Activated CD4-positive, CD25-positive, alpha-beta regulatory T cell treated with anti-CD3 and anti-CD28 coated beads, Interleukin-2, amount 50 U/mL, for 72 hours (primary cell): ENCODE results near the gene MYO1B.

Experiments
- DNase-seq: peaks from one replicate; pipeline ENCODE4 v3.0.0; 2021

MYO1B gene

DNA sequence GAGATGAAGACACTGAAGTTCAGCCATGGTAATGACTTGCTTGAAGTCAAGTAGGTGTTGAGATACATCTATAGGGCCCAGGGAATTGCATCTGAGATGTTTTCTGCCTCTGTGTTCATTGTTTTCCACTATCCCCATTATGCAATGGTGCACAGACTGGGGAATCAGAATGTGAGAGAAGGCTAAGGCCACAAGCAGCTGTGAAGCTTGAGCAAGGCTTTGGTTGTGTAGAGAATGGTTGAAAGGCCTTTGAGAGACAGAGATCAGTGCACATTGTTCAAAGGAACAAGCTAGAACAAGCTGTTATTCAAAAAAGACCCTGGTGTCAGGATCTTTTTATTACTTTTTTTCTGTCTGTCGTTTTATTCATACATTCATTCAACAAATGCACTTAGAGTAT is 82.3 kb downstream of the MYO1B start:
- DNase-seq = no peak

DNA sequence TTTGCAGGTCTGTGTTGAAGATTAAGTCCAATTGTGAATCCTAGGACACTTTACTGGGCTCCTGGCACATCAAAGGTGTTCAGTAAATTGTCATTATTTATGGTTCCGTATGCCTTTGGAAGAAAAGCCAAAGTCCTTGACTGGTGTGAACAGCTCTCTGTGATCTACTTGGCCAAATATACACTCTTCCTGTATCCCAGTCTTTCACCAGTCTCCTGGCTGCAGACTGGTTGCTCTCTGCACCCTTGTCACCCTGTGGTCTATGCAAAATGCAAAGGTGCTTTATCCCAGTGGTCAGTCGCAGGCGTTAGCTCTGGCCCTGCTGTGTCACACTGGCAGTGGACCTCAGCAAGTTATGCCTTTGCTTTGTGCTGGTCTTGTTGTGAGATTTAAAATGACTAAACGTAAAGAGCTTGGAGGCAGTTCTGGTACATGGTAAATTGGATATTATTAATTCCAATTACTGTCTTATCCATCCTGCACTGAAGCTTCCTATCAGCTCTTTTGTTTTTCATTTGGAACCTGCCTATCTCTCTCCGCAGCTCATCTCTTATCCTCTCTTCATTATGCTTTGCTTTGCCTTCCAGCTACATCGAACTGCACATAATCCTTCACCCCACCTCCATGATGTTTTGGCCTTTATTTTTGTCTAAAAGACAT is 83.1 kb downstream of the MYO1B start:
- no peak for DNase-seq

DNA sequence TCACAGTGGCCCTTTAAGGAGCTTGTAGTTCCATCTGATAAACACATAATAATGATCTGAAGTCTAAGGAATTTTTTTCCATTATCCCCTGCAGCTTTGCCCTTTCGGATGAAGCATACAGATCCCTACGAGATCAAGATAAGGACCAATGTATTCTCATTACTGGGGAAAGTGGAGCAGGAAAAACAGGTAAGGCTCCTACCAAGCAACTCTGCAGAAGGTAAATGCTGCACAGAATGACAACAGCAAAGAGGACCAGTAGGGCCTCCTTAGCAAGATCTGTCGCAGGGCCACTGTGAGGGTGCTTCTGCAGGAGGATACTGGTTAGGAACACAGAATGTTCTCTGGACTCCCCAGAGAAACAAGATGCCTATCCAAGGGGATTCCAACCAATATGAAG is 84.6 kb downstream of the MYO1B start:
- no peak for DNase-seq

DNA sequence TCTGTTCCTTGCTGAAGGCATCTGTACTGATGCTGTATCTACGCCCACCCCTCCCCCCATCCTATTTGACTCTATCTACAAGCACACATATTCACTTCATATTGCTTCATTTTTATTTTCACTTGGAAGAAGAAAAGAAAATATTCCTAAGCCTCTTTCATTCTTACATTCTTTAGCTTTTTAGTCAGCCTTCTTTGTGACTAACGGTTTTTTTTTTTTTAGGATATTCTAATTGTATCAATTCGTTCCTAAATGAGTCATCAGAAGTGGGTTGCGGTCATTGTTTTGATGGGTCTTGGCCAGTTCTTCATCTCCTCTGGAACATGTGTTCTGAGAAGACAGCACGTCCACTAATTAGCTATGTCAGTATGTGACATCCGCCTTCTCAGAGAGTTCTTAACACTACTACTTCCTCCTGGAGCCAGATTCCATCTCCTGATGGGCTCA is 88.7 kb downstream of the MYO1B start:
- no peak for DNase-seq

DNA sequence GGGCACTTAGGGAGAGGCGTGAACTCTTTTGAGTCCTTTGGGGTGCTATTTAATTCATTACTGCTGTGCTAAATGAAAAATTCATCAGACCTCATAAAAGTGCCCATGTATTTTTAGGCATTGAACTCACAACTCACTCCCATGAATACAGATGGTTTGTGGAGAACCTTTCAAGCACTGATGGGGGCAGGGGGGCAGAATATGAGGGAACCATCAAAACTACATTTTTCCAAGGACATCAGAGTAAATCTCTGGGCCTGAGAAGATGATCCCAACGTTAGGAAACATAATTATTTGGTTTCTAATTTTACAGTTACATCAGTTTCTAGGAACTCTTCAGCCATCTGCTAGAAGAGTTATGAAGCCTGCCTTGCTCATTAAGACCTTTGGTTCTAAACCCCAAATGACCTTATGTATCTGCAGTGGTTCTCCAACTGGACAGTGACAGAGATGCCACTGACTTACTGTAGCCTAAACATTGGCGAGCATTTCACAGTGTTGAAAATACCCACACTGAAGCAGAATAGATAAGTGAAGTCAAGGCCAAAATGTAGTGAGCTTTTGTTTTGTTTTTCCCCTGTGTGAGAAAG is 90.8 kb downstream of the MYO1B start:
- no peak for DNase-seq

DNA sequence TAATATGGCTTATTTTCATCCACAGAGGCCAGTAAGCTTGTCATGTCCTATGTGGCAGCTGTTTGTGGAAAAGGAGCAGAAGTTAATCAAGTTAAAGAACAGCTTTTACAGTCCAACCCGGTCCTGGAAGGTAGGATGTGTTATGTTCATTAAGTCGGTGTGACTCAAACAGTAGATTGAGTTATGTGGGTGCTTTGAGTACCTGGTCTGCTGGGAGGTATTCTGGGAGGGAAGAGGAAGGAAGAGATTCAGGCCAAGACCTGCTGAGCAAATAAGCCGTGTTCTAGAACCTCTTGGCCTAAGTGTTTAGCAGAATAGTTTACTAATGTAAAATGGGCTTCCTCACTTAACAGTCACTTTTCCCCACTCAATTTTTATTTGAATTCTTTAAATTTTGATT is 96.2 kb downstream of the MYO1B start:
- DNase-seq = no peak

DNA sequence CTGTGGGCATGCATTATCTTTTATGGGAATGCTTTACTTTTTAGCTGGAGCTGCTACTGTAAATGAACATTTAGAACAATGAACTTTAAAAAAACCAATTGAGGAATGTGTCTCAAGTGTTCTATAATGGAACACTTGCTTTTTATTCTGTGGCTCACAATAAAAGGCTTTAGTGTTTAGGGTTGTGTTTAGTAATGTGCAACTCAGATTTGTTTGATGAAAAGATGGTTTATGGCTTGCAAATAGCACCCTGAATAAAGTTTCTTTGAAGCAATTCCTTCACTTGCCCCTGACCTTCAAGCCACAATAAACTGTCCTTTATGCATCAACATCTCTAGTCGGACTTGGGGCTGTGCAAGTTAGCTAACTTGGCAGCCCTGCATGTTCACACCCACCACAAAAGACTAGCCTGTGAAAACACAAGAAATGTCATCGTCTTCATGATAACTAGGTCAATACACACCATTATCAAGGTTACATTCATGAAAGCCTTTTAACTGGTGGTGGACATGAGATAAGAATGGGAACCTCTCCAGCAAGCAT is 98.7 kb downstream of the MYO1B start:
- DNase-seq = no peak

DNA sequence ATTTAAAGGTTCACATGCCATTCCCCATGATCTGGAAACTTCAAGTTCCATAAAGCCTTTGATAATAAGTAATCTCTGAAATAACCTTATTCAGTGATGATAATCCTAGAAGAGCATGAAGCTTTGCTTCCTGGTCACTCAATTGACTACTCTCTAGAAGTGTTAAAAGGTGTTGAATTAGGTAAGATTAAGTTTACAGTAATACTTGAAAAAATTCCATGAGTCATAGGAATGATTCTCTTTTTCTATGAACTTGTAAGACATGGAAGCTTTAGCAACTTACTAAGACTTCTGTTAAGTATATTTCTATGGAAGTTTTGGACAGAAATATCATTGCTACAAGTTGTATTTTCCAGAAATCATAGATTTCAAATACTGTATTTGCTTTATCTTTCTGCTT is 100.6 kb downstream of the MYO1B start:
- no peak for DNase-seq

DNA sequence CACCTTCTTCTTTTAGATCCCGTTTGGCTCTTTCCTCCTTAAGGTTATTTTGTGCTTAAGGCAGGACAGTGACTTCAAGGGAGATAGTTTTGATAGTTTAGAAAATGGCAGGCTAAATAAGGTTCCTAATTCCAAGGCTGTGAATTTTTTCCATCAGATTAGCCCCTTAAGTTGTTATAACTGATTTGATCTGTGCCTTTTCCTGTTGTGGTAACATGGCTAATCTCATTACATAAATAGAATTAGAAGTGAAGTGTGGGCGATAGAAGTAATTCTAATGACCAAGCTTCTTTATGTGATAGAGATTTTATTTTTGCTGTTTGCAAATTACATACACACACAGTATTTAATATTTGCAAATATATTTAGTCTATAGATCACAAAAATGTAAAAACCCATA is 102.0 kb downstream of the MYO1B start:
- DNase-seq = no peak

DNA sequence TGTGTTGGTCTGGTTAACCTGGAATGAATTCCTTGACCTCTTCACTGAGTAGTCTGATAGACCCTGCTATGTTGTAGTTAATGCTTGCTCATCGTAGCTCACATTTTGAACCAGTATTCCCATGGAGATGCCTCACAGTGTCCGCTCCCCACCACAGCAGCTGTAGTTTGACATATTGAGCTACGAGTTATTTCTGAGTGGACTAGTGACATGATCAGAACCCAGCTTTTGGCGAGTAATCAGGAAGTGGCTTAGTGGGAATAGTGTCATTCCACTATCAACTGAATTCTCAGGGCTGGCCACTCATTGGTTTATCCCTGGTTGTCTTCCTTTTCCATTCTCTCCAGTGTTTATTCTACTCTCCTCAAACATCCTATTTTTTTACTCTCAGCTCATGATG is 102.7 kb downstream of the MYO1B start:
- DNase-seq = no peak

DNA sequence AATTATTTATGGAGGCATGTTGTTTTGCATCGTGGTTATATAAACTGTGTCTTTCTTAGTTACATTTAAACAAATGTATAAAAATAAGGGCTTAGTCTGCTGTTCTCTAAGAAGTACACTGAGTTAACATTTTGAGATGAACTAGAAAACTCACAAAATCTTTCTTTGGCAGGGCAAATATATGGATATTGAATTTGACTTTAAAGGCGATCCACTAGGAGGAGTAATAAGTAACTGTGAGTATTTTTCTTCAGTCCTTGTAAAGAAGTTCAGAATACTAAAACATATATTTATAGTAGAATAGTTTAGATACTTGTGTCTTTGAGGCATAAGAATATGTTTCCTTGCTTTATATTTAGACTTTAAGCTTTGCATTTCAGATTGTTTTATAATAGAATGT is 104.8 kb downstream of the MYO1B start:
- DNase-seq = no peak

DNA sequence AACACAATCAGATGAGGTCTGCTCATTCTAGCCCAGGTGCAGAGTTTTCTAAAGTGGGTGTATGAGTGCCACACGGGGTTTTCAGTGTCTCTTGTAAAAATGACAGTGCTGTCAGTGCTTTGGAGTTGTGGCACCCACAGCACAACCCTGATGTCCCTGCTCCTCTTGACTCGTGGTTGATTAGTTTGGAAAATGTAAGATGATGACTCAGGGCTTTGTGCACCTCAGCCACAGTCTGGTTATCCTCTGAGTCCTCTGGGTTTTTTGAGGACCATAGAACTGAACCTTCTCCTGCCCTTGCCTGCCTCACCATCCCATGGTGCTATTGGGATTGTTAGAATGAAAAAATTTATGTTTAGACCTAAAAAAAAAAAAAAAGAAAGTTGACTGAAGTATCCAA is 105.6 kb downstream of the MYO1B start:
- DNase-seq = no peak

DNA sequence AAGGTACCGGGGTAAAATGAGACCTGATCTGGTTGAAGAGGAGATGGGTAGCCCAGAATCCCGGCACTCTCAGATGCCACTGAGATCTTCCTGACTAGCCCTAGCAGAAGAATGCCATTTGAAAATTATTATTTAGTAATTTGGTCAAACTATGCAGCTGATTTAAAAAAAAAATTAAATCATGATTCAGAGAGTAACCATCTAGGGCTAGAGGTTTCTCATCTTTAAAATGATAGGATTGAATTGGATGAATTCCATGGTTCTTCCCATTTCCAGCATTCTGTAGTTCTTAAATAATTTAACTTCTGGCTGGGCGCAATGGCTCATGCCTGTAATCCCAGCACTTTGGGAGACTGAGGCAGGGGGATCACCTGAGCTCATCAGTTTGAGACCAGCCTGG is 106.1 kb downstream of the MYO1B start:
- no peak for DNase-seq

DNA sequence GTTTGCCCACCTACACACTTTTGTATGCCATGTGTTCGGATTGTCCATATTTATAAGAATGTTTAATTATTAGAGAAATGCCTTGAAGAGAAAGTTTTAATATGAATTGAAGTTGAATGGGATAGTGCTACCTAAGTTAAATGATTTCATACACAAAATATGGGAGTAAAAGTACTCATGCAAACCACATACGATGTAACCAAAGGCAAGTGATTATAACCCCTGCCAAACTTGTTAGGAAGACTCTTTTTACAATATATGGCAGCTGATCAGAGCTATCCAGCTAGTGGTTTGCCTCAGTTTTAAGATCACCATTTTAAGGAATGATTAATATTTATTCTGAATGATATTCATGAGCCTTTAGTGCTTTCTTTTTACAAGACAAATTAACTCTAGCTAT is 106.7 kb downstream of the MYO1B start:
- DNase-seq = no peak

DNA sequence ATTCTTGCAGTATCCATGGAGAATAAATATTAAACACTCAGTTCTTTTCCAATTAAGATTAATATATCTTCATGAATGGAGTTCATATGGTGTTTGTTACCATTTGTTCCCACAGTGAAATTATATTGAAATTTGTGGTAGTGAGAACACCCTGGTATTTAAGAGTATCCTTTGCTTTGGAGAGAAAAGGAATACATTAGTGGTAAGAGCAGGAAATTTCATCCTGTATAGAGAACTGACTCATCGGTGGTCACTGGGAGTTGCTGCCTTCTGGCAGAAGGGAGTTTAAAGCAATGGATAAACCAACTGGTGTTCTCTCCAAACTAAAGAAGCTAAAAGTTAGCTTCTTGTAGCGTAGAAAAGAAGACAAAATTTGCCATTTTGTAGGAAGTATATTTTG is 107.3 kb downstream of the MYO1B start:
- DNase-seq = no peak

DNA sequence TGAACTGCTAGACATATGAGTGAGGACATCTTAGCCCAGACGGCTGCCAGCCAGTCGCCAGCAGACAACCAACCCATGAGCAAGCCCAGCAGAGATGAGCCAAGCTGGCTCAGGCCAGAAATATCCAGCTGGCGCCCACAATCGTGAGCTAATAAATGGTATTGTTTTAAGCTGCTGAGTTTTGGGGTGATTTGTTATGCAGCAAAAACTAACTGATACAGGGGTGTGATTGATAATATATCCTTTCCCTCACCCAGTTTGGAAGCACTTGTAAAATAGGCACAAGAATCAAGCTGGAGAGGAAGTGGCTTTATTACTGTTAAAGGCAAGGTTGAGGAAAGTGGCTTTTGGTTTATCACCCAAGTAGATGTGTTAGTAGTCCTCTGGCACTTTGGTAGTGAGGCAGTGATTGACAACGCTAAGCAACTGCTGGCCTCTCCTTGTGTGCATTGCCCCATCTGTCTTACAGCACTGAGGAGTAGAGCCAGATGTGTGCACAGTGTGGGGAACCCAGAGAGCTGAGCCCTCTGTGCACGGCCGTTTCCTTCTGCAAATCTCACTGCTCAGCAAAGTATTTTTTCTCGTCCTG is 110.1 kb downstream of the MYO1B start:
- no peak for DNase-seq

DNA sequence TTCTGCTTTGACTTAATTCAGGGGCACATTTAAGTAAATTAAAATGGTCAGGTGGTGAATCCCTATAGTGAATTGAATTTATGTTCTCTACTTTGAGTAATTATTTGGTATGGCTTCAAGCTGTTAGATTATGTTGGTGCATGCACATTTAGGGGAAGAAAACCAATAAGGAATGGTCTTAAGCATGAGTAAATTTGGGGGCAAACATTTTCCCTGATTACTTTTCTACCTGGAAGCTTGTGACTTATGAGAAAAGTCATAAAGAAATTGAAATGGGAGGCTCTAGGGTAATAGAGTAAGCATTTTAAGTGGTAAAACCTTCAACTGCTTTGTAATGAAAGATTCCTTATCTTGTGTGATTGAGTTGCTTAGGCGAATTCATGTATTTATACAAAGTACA is 112.5 kb downstream of the MYO1B start:
- no peak for DNase-seq

DNA sequence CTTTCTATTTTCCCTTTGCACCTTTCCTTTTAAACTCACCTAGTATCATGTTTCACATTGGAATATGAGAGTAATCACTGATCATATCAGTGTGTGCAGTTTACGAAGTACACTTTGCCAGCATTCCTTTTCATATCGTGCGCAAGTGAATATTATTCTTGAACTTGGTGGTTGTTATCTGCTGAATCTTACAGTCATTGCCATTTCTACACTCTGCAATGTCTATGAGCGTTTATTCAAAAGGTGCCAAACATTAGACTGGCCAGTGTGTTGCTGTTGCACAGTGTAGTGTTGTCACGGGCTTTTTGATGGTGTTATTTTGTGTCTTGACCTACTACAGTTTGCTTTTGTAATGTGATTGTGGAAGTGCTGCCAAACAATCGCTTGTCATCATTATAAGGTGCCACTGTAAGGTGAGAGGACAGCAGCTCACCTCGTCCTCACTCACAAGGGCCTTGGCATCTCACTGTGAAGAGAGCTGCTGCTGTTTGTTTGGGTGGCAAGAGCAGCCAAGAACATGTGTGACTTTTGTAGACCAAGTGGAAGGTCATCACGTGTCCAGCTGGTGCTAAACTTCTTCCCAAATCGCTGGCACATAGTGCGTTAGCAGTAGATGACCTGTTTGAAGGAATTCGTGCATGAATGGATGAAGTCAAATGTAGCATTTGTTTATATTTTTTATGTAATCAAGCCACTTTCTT is 113.3 kb downstream of the MYO1B start:
- DNase-seq = no peak

DNA sequence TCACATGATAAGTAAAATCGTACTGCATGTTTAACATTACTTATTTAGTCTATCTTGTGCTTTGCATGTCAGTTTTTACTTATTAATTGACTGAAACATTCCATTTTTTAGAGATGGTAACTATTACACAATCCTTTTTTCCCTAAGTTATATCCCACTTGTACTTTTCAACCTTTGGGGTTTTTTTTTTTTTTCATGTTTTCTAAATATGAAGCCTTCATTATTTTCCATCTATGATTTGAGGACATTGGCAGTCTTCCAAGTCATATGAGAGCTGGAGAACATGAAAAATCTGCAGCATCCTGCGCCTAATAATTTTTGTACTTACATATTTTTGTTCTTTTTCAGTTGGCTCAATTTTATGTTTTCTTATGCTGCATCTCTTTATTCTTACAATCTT is 113.9 kb downstream of the MYO1B start:
- DNase-seq = no peak

DNA sequence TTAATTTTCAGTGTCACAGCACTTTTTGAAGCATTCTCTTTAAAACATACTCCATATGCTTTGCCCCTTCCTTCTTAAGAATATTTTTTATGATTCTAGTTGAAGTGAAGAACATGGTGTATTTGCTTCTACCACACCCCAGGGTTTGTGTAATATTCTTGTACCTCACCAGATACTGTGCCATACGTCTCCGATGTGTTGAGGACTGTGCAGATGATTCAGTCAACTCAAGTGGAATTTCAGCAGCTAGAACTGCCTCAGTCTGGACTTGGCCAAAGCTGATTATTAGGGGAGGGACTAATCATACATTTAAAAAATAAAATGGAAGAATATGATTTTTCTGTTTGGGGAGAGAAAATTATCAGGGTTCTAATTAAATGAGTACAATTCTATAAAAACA is 115.7 kb downstream of the MYO1B start:
- DNase-seq = no peak

DNA sequence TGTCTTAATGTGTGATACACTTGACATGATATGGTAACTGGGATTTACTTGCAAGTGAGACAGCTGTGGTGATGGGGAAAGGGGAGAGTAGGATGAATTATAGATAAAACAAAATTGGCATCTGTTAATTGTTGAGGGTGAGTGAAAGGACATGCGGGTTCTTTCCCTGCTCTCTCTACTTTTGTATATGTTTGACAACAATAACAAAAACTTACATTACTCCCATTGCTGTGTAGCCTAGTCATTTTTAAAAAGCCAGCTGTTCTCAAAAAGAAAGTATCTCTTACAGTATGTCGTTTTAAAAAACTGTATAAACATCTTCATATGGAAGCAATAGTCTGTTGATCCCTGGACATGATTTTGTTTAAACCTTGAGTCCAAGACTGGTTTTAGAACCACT is 117.6 kb downstream of the MYO1B start:
- no peak for DNase-seq

DNA sequence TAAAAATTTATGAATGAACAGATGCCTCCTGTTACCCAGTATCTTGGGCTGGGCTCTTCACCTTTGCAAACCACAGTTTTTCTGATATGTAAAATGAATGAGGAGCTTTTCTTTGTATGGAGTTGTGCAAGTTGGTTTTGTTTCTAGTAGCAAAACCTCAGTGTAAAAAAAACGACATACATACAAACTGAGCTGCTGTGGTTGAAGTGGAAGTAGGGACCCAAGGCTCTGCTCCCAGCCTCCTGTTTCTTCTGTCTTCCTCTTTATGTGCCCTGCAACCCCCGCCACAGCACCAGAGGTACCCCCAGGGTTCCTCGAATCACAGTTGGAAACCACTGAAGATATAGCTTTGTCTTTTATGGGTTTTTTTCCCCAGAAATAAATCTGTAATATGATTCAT is 118.1 kb downstream of the MYO1B start:
- DNase-seq = no peak

DNA sequence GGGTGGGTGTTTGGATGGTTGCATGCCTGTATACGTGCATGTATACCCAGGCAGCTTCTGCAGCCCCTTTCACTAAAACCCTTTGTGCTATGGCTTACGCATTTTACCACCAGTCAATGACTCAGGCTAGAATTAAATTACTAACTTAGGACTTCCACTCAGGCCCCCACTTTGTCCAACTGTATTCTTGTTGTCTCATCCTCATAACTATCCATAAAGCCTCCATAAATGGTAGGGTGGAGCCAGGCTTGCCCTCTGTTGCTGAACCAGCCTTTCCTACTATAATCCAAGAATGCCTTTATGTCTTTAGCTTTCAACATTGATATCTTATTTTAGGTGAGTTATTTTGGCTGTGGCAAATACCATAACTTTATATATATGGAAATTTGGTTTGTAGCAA is 119.9 kb downstream of the MYO1B start:
- no peak for DNase-seq

DNA sequence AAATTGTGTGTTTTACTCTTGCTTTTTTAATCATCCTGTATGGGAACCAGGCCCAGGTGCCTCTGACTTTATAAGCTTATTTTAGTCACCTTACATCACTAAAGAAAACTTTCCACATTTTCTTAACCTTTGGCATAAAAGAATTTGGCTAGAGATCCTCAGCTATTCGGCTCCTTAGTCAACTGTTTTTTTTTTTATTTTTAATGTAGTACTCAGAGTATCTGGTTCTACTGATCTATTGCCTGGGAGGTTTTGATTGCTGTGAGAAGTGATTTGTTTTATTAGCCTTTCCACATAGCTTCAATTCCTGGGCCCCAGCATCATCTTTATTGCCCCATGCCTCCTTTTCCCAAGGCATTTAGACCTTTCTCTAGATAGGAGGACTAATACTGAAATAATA is 121.0 kb downstream of the MYO1B start:
- no peak for DNase-seq
